T-helper 1 cell treated with Interleukin-12 subunit alpha and Interleukin-12 subunit beta and Interleukin-4 antibody, amounts not matched to agents 30 μg/mL and 1 μg/mL, for 36 hours (primary cell): ENCODE measurements around the gene PRRC2B.
"Not testable (repeated sequence)": the region's sequence is repeated elsewhere in the genome, so short reads cannot be mapped to it uniquely, and the experiment has no call there.

Experiments
- H3K27ac Mint-ChIP-seq: one replicate; pipeline ENCODE4 v1.8.0; 2021; ENCODE audit warnings: mild to moderate bottlenecking, mixed read lengths
- H3K27me3 Mint-ChIP-seq: one replicate; pipeline ENCODE4 v1.8.0; 2021; ENCODE audit warnings: low read depth, mixed read lengths
- H3K36me3 Mint-ChIP-seq: one replicate; pipeline ENCODE4 v1.8.0; 2021; ENCODE audit warnings: low read depth, mixed read lengths
- H3K4me1 Mint-ChIP-seq: one replicate; pipeline ENCODE4 v1.8.0; 2021; ENCODE audit warnings: low read depth, mixed read lengths
- H3K4me3 Mint-ChIP-seq: one replicate; pipeline ENCODE4 v1.8.0; 2021; ENCODE audit warnings: mild to moderate bottlenecking, moderate library complexity, mixed read lengths
- H3K9me3 Mint-ChIP-seq: one replicate; pipeline ENCODE4 v1.8.0; 2021; ENCODE audit warnings: mixed read lengths

The PRRC2B gene

GRCh38 chr9:131370638-131371037 lies 23.2 kb upstream of the PRRC2B start:
- Mint-ChIP-seq H3K27ac (no peak overlapping the region), H3K36me3 (peaks cover 2% of the 10 kb centered on the region), H3K4me1 (peaks cover 15% of the 10 kb centered on the region), H3K9me3 (no peaks in the 10 kb centered on the region), H3K27me3 (peaks cover 7% of the 10 kb centered on the region), H3K4me3 (no peak overlapping the region)

- not testable (repeated sequence) for H3K9me3 Mint-ChIP-seq, H3K27me3 Mint-ChIP-seq, H3K36me3 Mint-ChIP-seq
- Mint-ChIP-seq H3K27ac (peak overlapping the region; percentile 95), H3K4me3 (peak overlapping the region; percentile 96), H3K4me1 (peaks cover 15% of the 10 kb centered on the region)
Measured at GRCh38 chr9:131372599-131372973, 21.3 kb upstream of the PRRC2B start.

- Mint-ChIP-seq H3K4me1 (peaks cover 15% of the 10 kb centered on the region), H3K27ac (peak overlapping the region; percentile 36)
- not testable (repeated sequence) for H3K27me3 Mint-ChIP-seq, H3K36me3 Mint-ChIP-seq, H3K4me3 Mint-ChIP-seq, H3K9me3 Mint-ChIP-seq
Measured at GRCh38 chr9:131374638-131375037, 19.2 kb upstream of the PRRC2B start.

- H3K36me3 Mint-ChIP-seq: no peaks in the 10 kb centered on the region
- no peak overlapping the region for H3K4me3 Mint-ChIP-seq
- H3K27ac Mint-ChIP-seq: no peak overlapping the region
- peaks cover 5% of the 10 kb centered on the region for H3K4me1 Mint-ChIP-seq
- H3K27me3 Mint-ChIP-seq: no peaks in the 10 kb centered on the region
- H3K9me3 Mint-ChIP-seq: no peaks in the 10 kb centered on the region
Measured at GRCh38 chr9:131379056-131379455, 14.8 kb upstream of the PRRC2B start.

GRCh38 chr9:131382850-131383729 lies 10.8 kb upstream of the PRRC2B start:
- peak overlapping the region; percentile 16 for H3K27ac Mint-ChIP-seq

GRCh38 chr9:131385296-131385695 lies 8.6 kb upstream of the PRRC2B start:
- no peak overlapping the region for H3K27ac Mint-ChIP-seq
- no peaks in the 10 kb centered on the region for H3K36me3 Mint-ChIP-seq
- peaks cover 8% of the 10 kb centered on the region for H3K27me3 Mint-ChIP-seq

More at GRCh38 chr9:131382850-131383729, 10.8 kb upstream of the PRRC2B start:
- Mint-ChIP-seq H3K9me3 (no peaks in the 10 kb centered on the region), H3K27me3 (peaks cover 8% of the 10 kb centered on the region), H3K36me3 (no peaks in the 10 kb centered on the region), H3K4me1 (peaks cover 8% of the 10 kb centered on the region), H3K4me3 (no peak overlapping the region)

GRCh38 chr9:131386281-131386680 lies 7.6 kb upstream of the PRRC2B start:
- Mint-ChIP-seq H3K27me3 (peaks cover 9% of the 10 kb centered on the region), H3K4me1 (peaks cover 8% of the 10 kb centered on the region), H3K27ac (no peak overlapping the region), H3K9me3 (no peaks in the 10 kb centered on the region), H3K4me3 (no peak overlapping the region), H3K36me3 (no peaks in the 10 kb centered on the region)

More at GRCh38 chr9:131385296-131385695, 8.6 kb upstream of the PRRC2B start:
- H3K4me1 Mint-ChIP-seq: peaks cover 8% of the 10 kb centered on the region
- no peaks in the 10 kb centered on the region for H3K9me3 Mint-ChIP-seq
- H3K4me3 Mint-ChIP-seq: no peak overlapping the region

GRCh38 chr9:131387394-131387793 lies 6.5 kb upstream of the PRRC2B start:
- H3K4me1 Mint-ChIP-seq: peaks cover 8% of the 10 kb centered on the region
- no peak overlapping the region for H3K27ac Mint-ChIP-seq
- no peaks in the 10 kb centered on the region for H3K9me3 Mint-ChIP-seq
- H3K4me3 Mint-ChIP-seq: no peak overlapping the region
- H3K36me3 Mint-ChIP-seq: no peaks in the 10 kb centered on the region
- H3K27me3 Mint-ChIP-seq: peaks cover 13% of the 10 kb centered on the region

GRCh38 chr9:131391020-131391419 lies 2.9 kb upstream of the PRRC2B start:
- Mint-ChIP-seq H3K36me3 (no peaks in the 10 kb centered on the region), H3K4me3 (no peak overlapping the region), H3K27ac (no peak overlapping the region)

GRCh38 chr9:131391504-131391903 lies 2.4 kb upstream of the PRRC2B start:
- peaks cover 21% of the 10 kb centered on the region for H3K4me1 Mint-ChIP-seq
- H3K36me3 Mint-ChIP-seq: peaks cover under 1% of the 10 kb centered on the region
- H3K27me3 Mint-ChIP-seq: peaks cover 11% of the 10 kb centered on the region
- H3K9me3 Mint-ChIP-seq: no peaks in the 10 kb centered on the region
- H3K27ac Mint-ChIP-seq: no peak overlapping the region
- H3K4me3 Mint-ChIP-seq: no peak overlapping the region

More at GRCh38 chr9:131391020-131391419, 2.9 kb upstream of the PRRC2B start:
- Mint-ChIP-seq H3K27me3 (peaks cover 13% of the 10 kb centered on the region), H3K4me1 (peaks cover 18% of the 10 kb centered on the region), H3K9me3 (no peaks in the 10 kb centered on the region)

GRCh38 chr9:131394464-131395156 lies 724 bp downstream of the PRRC2B start:
- Mint-ChIP-seq H3K4me3 (peak overlapping the region; percentile 82), H3K36me3 (peaks cover 6% of the 10 kb centered on the region), H3K27me3 (peaks cover 6% of the 10 kb centered on the region), H3K27ac (peak overlapping the region; percentile 87), H3K4me1 (peaks cover 47% of the 10 kb centered on the region), H3K9me3 (no peaks in the 10 kb centered on the region)

GRCh38 chr9:131395157-131396098 lies 1.5 kb downstream of the PRRC2B start:
- H3K36me3 Mint-ChIP-seq: peaks cover 10% of the 10 kb centered on the region
- H3K27me3 Mint-ChIP-seq: peaks cover 6% of the 10 kb centered on the region
- peak overlapping the region; percentile 87 for H3K27ac Mint-ChIP-seq
- H3K9me3 Mint-ChIP-seq: no peaks in the 10 kb centered on the region
- H3K4me3 Mint-ChIP-seq: peak overlapping the region; percentile 82
- peaks cover 53% of the 10 kb centered on the region for H3K4me1 Mint-ChIP-seq

- not testable (repeated sequence) for H3K27me3 Mint-ChIP-seq, H3K36me3 Mint-ChIP-seq, H3K9me3 Mint-ChIP-seq
- Mint-ChIP-seq H3K4me3 (peak overlapping the region; percentile 82), H3K27ac (peak overlapping the region; percentile 87), H3K4me1 (peaks cover 57% of the 10 kb centered on the region)
Measured at GRCh38 chr9:131396099-131396479, 2.2 kb downstream of the PRRC2B start.

GRCh38 chr9:131396626-131397025 lies 2.7 kb downstream of the PRRC2B start:
- Mint-ChIP-seq H3K27ac (peak overlapping the region; percentile 79), H3K4me3 (peak overlapping the region; percentile 82), H3K27me3 (peaks cover under 1% of the 10 kb centered on the region), H3K36me3 (peaks cover 10% of the 10 kb centered on the region), H3K9me3 (no peaks in the 10 kb centered on the region), H3K4me1 (peaks cover 59% of the 10 kb centered on the region)
